OCI-LY3 (cell line): Measurements from ENCODE around the gene VOPP1.
A peak's percentile ranks its signal among the peaks of the same experiment; 100 is the strongest.

Experiments used
- H2AFZ ChIP-seq: fragments of 200-600, 300-600 bp; shearing (Covaris generic); 2 replicates; pipeline ENCODE4 v1.6.0; 2014; ENCODE audit warnings: antibody characterized with exemption, low read depth, low read length
- H3K27ac ChIP-seq: fragments of 200-600, 300-600 bp; sonication (generic); 2 replicates; pipeline ENCODE4 v1.5.1; 2014; ENCODE audit warnings: mild to moderate bottlenecking, low read length, moderate library complexity, mixed read lengths
- H3K27me3 ChIP-seq: fragments of 200-600, 300-600 bp; sonication (generic); 2 replicates; pipeline ENCODE4 v1.6.1; 2014; ENCODE audit warnings: low read depth, low read length, mixed read lengths
- H3K36me3 ChIP-seq: fragments of 200-600, 300-600 bp; sonication (generic); replicated peaks from 2 replicates; pipeline ENCODE3; 2014; ENCODE audit warnings: low read depth, low read length, mixed read lengths
- H3K4me1 ChIP-seq: fragments of 300-600, 200-600 bp; sonication (generic); 2 replicates; pipeline ENCODE4 v1.6.1; 2014; ENCODE audit warnings: low read length, mixed read lengths
- H3K4me2 ChIP-seq: fragments of 200-600, 300-600 bp; sonication (generic); 2 replicates; pipeline ENCODE4 v1.6.1; 2014; ENCODE audit warnings: low read length, mixed read lengths
- H3K4me3 ChIP-seq: fragments of 300-600, 200-600 bp; sonication (generic); 2 replicates; pipeline ENCODE4 v1.5.1; 2014; ENCODE audit warnings: antibody characterized with exemption, mild to moderate bottlenecking, low read length, moderate library complexity
- H3K79me2 ChIP-seq: fragments of 300-600, 200-600 bp; shearing (Covaris generic); 2 replicates; pipeline ENCODE4 v1.6.1; 2014; ENCODE audit warnings: mild to moderate bottlenecking, low read length, mixed read lengths
- H3K9ac ChIP-seq: fragments of 300-600, 200-600 bp; shearing (Covaris generic); 2 replicates; pipeline ENCODE4 v1.6.0; 2014; ENCODE audit warnings: mild to moderate bottlenecking, low read length, moderate library complexity
- H3K9me3 ChIP-seq: fragments of 200-600, 300-600 bp; shearing (Covaris generic); 2 replicates; pipeline ENCODE4 v1.6.1; 2014; ENCODE audit warnings: low read length, mixed read lengths; ENCODE audit not compliant: insufficient read depth
- H4K20me1 ChIP-seq: fragments of 200-600, 300-600 bp; sonication (generic); 2 replicates; pipeline ENCODE4 v1.6.1; 2016; ENCODE audit warnings: low read length, mixed read lengths; ENCODE audit not compliant: insufficient read depth
- CTCF ChIP-seq: fragments of 200-600, 300-600 bp; sonication (generic); IDR thresholded peaks from 2 replicates; pipeline ENCODE4 v1.5.1; 2014; ENCODE audit warnings: antibody characterized with exemption, low read length, low read depth
- EZH2phosphoT487 ChIP-seq: fragments of 200-600 bp; shearing (Covaris generic); IDR thresholded peaks from 2 replicates; pipeline ENCODE4 v1.6.1; 2018; ENCODE audit warnings: antibody characterized with exemption, mixed run types, low read depth

VOPP1 gene

GRCh38 chr7:55594414-55594813 is 22.1 kb upstream of the VOPP1 start:
- Histone ChIP-seq H3K79me2 (no peaks in the 10 kb centered on the region), H3K4me3 (no peak overlapping the region), H3K4me2 (no peak overlapping the region), H3K9ac (no peak overlapping the region), H3K27ac (no peak overlapping the region), H3K27me3 (peaks cover 2% of the 10 kb centered on the region; the same call in 1 of the 2 replicates), H4K20me1 (no peaks in the 10 kb centered on the region), H3K9me3 (no peaks in the 10 kb centered on the region), H3K36me3 (no peaks in the 10 kb centered on the region), H2AFZ (no peak overlapping the region), H3K4me1 (peaks cover 36% of the 10 kb centered on the region)
- no peak for TF ChIP-seq CTCF
- no peak for TF ChIP-seq EZH2phosphoT487

- Histone ChIP-seq H3K9me3 (no peaks in the 10 kb centered on the region), H4K20me1 (no peaks in the 10 kb centered on the region), H2AFZ (no peak overlapping the region; the same call in 1 of the 2 replicates), H3K79me2 (no peaks in the 10 kb centered on the region), H3K27ac (no peak overlapping the region), H3K4me3 (no peak overlapping the region), H3K27me3 (peaks cover 8% of the 10 kb centered on the region; the same call in 1 of the 2 replicates), H3K4me2 (no peak overlapping the region), H3K4me1 (peaks cover 36% of the 10 kb centered on the region), H3K36me3 (no peaks in the 10 kb centered on the region), H3K9ac (no peak overlapping the region)
- TF ChIP-seq EZH2phosphoT487 (no peak), CTCF (peak; percentile 81)
Measured at GRCh38 chr7:55593515-55594318, 21.4 kb upstream of the VOPP1 start.

- Histone ChIP-seq H3K4me2 (no peak overlapping the region), H3K27me3 (peaks cover 13% of the 10 kb centered on the region), H3K4me1 (peaks cover 34% of the 10 kb centered on the region), H3K36me3 (no peaks in the 10 kb centered on the region), H3K79me2 (no peaks in the 10 kb centered on the region), H3K9ac (no peak overlapping the region), H3K4me3 (no peak overlapping the region), H2AFZ (no peak overlapping the region), H4K20me1 (no peaks in the 10 kb centered on the region), H3K27ac (no peak overlapping the region), H3K9me3 (no peaks in the 10 kb centered on the region)
- no peak for TF ChIP-seq CTCF
- TF ChIP-seq EZH2phosphoT487, result no peak
Measured at GRCh38 chr7:55593172-55593514, 20.8 kb upstream of the VOPP1 start.

- Histone ChIP-seq H2AFZ (no peak overlapping the region), H3K9me3 (no peaks in the 10 kb centered on the region), H3K27me3 (peaks cover 20% of the 10 kb centered on the region), H3K4me2 (no peak overlapping the region), H3K36me3 (no peaks in the 10 kb centered on the region), H3K4me3 (no peak overlapping the region), H3K27ac (no peak overlapping the region), H4K20me1 (no peaks in the 10 kb centered on the region), H3K9ac (no peak overlapping the region), H3K79me2 (no peaks in the 10 kb centered on the region), H3K4me1 (peaks cover 29% of the 10 kb centered on the region)
- no peak for TF ChIP-seq EZH2phosphoT487
- no peak for TF ChIP-seq CTCF
Measured at GRCh38 chr7:55592492-55592891, 20.2 kb upstream of the VOPP1 start.
